ENCODE results near the gene ZFAND3.

The ZFAND3 gene

DNA sequence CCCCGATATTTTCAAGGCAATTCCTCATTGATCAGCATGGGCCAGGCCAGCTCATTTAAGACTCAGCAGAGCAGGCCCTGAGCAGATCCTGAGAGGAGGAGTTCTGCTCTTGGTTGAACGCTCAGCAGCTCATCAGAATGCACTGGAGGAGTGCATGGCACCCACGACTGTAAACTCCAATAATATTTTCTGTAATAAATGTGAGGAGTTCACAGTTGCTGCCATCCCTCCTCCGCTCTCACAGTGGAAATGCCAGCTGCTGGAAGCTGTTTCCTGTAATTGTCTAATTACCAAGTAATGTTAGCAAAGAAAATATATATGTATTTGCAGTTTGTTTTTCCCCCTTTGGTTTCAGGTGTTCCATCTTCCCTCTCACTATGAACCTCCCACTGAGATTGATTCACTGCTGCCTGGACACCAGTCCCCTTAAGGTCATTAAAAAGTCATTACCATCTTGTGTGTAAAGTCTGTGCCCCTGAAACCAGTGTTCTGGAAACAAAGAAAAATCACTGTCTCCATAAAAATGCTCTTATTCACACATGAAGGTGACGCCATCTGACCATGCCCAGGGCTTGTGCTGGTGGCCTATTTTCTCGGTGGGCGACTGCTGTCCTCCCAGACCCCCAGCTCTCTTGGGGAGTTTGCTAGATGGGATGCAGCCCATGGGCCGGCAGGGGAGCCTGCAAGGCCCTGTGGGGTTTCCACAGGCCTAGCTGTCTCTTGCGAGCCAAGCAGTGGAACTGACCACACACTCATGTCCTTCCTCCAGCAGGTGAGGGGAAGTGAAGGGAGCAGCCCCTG is 374.2 kb downstream of the ZFAND3 start:
- no peak for DNase-seq (ENCODE audit: low read depth, low spot score)
- H3K4me3 ChIP-seq (ENCODE audit: low read length): no peak overlapping the region

DNA sequence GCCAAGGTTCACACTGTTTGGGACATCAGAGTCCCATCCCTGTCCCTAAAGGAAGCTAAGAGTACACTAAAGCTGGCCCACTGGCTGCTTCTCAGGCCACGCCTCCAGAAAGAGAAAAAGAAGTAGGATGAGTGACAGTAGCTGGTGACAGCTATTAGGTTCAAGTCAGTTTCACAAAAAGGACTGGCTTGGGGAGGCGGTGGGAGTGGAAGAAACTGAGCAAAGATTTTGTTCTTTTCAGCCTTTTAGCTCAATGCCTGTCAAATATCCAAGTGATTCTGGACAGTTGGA is 374.7 kb downstream of the ZFAND3 start:
- no peak for DNase-seq (ENCODE audit: low read depth, low spot score)
- no peak overlapping the region for H3K4me3 ChIP-seq (ENCODE audit: low read length)

DNA sequence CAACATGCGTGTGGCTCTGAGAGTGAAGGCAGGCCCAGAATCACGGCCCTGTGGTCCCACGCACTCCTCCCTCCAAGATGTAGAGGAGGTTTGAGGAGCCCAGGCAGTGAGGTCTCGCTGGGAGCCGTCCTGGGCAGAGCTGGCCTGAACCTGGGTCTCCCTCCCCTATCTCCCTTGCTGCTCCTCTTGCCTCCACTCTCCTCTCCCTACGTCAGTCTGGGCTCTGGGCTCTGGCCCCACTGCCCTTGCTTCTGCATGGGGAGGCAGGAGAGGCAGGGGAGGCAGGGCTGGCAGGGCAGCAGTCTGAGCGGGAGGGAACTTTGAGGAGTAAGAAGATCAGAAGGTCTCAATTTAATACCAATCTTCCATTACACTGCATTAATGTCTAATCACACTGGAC is 375.1 kb downstream of the ZFAND3 start:
- no peak for DNase-seq (ENCODE audit: low read depth, low spot score)
- H3K4me3 ChIP-seq (ENCODE audit: low read length): no peak overlapping the region

DNA sequence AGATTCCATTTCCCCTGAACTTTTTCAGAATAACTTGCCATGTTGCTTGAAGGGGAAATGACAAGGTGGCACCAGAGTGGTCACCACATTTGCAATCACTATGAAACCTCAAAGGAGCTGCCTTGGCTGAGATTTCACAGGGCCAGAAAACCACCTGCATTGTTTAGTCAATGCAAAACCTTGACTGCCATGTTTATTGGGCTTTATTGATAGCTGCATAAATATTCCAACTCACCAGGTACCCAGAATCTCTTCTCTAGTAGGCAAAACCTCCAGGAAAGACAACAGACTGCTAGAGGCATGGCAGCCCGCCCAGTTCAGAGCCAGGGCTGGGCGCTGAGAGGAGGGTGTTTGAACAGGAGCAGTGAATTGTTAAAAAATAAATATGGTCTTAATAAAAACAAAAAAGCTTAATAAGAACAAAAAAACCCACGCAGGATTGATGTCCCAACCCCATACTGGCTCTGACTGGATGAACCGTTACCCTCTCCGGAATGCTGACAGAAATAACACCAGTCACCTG is 375.6 kb downstream of the ZFAND3 start:
- DNase-seq (ENCODE audit: low read depth, low spot score): no peak
- no peak overlapping the region for H3K4me3 ChIP-seq (ENCODE audit: low read length)

DNA sequence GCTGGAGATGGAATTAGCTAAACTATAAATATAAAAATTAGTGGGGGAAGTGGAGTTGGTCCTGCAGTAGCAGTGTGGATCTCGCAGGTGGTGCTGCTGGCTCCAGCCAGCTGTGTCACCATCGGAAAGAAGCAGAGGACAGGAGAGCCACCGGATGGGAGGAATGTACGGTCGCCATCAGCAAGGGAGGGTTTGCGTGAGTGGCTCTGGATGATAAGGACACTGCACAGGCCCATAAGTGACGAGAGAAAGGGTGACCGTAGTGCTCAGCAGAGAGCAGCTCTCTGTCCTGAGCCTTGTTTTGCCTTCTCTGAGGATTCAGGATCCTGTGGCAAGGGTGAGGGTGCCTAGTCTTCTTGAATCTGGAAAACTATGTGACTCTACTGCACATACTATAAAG is 378.7 kb downstream of the ZFAND3 start:
- no peak for DNase-seq (ENCODE audit: low read depth, low spot score)

More for the DNA sequence above, 378.7 kb downstream of the ZFAND3 start:
- no peak overlapping the region for H3K4me3 ChIP-seq (ENCODE audit: low read length)
